T-helper 2 cell treated with Interferon-gamma antibody and Interleukin-4, amounts not matched to agents 5 μg/mL and 100 μg/mL, for 36 hours (primary cell): ENCODE measurements around the gene TDRD5.

ENCODE experiments used
- DNase-seq: peaks from one replicate; pipeline ENCODE4 v3.0.0; 2021; ENCODE audit warnings: low spot score
- H3K27ac Mint-ChIP-seq: one replicate; pipeline ENCODE4 v1.8.0; 2021; ENCODE audit warnings: mild to moderate bottlenecking, mixed read lengths
- H3K27me3 Mint-ChIP-seq: one replicate; pipeline ENCODE4 v1.8.0; 2021; ENCODE audit warnings: low read depth, mixed read lengths
- H3K36me3 Mint-ChIP-seq: one replicate; pipeline ENCODE4 v1.8.0; 2021; ENCODE audit warnings: low read depth, mixed read lengths
- H3K4me1 Mint-ChIP-seq: one replicate; pipeline ENCODE4 v1.8.0; 2021; ENCODE audit warnings: low read depth, mixed read lengths
- H3K4me3 Mint-ChIP-seq: one replicate; pipeline ENCODE4 v1.8.0; 2022; ENCODE audit warnings: mild to moderate bottlenecking, moderate library complexity, mixed read lengths
- H3K9me3 Mint-ChIP-seq: one replicate; pipeline ENCODE4 v1.8.0; 2021; ENCODE audit warnings: mixed read lengths

TDRD5 gene

DNA sequence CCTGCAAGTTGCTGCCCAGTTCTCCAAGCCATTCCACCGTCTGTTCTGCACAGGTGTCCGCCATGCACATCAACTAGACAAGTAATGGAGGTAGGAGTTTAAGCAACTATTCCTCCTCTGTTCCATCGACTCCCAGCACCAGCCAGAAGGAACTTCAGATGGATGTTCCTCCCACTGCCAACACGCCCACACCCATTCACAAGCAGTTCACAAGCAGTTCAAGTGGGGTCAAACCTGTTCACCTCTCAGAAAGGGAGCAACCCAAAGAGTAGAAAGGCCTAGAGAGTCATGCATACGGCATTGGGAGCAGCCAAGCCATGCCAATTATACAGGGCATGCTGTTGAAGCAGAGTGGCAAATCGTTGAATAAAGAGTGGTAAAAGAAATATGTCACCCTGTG, 4.3 kb upstream of the TDRD5 start:
- Mint-ChIP-seq H3K9me3 (no peaks in the 10 kb centered on the region), H3K27me3 (peaks cover 37% of the 10 kb centered on the region), H3K4me1 (no peaks in the 10 kb centered on the region), H3K36me3 (no peaks in the 10 kb centered on the region), H3K4me3 (no peak overlapping the region), H3K27ac (no peak overlapping the region)
- no peak for DNase-seq

DNA sequence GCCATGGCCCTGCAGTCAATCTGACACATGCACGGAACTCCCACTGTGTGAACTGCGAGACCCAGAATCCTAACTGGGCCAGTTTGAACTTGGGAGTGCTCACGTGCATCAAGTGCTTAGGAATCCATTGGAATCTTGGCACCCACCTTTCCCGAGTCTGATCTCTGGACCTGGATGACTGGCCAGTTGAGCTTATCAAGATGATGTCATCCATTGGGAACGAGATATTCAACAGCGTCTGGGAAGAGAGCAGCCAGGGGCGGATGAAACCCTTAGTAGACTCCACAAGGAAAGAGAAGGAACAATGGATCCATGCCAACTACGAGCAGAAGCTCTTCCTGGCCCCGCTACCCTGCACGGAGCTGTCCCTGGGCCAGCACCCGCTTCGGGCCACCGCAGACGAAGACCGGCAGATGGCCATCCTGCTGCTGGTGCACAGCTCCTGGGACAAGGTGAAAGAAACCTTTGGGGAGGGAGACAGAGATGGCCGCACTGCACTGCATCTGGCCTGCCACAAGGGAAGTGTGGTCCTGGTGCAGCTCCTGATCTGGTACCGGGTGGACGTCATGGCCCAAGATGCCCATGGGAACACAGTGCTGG, 3.1 kb upstream of the TDRD5 start:
- Mint-ChIP-seq H3K36me3 (no peaks in the 10 kb centered on the region), H3K27ac (no peak overlapping the region), H3K9me3 (no peaks in the 10 kb centered on the region), H3K27me3 (peaks cover 42% of the 10 kb centered on the region), H3K4me3 (no peak overlapping the region), H3K4me1 (no peaks in the 10 kb centered on the region)
- no peak for DNase-seq

DNA sequence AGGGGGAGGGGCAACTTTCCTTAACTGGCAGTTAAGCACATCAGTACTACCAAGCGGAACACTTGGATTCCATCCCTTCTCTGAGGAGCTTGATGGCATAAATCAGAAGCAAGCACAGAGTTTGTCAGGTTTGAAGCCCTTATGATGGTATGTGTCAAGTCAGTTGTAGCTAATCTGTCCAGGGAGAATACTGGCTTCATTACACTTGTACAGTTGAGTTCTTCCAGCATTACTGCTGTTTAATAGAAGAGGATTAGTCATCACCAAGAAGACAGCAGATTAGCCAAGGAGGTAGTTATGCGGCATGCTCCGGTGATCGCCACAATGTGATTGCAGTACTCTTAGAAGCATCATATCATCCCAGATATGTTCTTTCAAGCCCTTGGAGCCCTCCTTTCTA, 2.1 kb upstream of the TDRD5 start:
- no peak for DNase-seq
- Mint-ChIP-seq H3K27ac (no peak overlapping the region), H3K27me3 (peaks cover 38% of the 10 kb centered on the region), H3K9me3 (no peaks in the 10 kb centered on the region), H3K36me3 (no peaks in the 10 kb centered on the region), H3K4me1 (no peaks in the 10 kb centered on the region), H3K4me3 (no peak overlapping the region)

DNA sequence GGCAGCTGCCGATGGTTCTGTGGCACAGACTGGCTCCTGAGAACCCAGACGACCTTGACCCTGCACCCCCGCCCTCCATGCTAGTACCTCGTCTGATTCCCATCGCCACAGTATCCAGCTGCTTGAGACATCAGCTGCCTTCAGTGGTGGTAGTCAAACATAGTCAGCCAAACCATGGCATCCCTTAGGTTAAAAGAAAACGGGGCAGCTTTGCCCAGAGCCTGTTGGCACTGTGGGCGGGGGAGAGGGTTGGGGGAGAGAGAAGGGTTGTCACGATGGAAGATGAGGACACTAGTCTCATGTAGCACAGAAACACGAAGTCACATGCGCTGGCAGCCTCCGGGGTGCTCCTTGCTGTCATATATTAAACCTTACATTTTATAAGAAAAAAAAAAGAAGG, 961 bp upstream of the TDRD5 start:
- H3K36me3 Mint-ChIP-seq: no peaks in the 10 kb centered on the region
- no peaks in the 10 kb centered on the region for H3K4me1 Mint-ChIP-seq
- H3K27me3 Mint-ChIP-seq: peaks cover 29% of the 10 kb centered on the region
- H3K4me3 Mint-ChIP-seq: no peak overlapping the region
- DNase-seq: no peak
- H3K9me3 Mint-ChIP-seq: no peaks in the 10 kb centered on the region
- no peak overlapping the region for H3K27ac Mint-ChIP-seq

DNA sequence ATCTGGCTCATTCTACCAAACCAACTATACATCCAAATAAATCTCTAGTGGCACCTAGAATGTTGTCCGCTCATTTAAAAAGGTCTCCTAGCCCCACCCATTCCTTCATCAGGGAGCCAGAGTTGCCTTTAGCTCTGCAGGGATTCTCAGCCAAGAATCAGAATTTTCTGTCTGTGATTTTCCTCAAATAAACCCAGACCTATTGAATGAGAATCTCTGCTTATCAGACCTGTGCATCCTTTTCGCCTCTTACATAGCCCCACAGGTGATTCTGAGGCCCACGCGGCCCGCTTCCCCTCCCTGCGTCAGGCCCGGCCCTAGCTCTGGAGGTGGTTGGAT, 410 bp upstream of the TDRD5 start:
- no peaks in the 10 kb centered on the region for H3K4me1 Mint-ChIP-seq
- no peaks in the 10 kb centered on the region for H3K9me3 Mint-ChIP-seq
- DNase-seq: no peak
- H3K27me3 Mint-ChIP-seq: peaks cover 26% of the 10 kb centered on the region
- no peaks in the 10 kb centered on the region for H3K36me3 Mint-ChIP-seq
- H3K27ac Mint-ChIP-seq: no peak overlapping the region
- H3K4me3 Mint-ChIP-seq: no peak overlapping the region

DNA sequence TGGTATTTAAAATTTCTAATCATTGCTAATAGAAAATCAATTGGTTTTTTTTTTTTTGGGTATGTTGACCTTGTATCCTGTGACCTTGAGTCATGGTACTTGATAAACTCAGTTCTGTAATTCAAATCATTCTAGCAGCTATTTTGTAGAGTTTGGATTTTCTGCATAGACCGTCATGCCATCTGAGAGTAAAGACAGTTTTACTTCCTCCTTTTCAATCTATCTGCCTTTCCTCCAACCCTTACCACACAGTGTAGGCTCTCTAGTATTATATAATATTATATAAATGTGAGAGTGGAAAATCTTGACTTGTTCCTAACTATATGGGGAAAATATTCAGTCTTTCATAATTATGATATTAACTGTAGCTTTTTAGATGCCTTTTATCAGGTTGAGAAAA, 7.0 kb downstream of the TDRD5 start:
- peaks cover under 1% of the 10 kb centered on the region for H3K27me3 Mint-ChIP-seq
- no peak for DNase-seq
- H3K27ac Mint-ChIP-seq: no peak overlapping the region
- H3K9me3 Mint-ChIP-seq: no peaks in the 10 kb centered on the region
- no peak overlapping the region for H3K4me3 Mint-ChIP-seq
- H3K4me1 Mint-ChIP-seq: no peaks in the 10 kb centered on the region
- no peaks in the 10 kb centered on the region for H3K36me3 Mint-ChIP-seq

DNA sequence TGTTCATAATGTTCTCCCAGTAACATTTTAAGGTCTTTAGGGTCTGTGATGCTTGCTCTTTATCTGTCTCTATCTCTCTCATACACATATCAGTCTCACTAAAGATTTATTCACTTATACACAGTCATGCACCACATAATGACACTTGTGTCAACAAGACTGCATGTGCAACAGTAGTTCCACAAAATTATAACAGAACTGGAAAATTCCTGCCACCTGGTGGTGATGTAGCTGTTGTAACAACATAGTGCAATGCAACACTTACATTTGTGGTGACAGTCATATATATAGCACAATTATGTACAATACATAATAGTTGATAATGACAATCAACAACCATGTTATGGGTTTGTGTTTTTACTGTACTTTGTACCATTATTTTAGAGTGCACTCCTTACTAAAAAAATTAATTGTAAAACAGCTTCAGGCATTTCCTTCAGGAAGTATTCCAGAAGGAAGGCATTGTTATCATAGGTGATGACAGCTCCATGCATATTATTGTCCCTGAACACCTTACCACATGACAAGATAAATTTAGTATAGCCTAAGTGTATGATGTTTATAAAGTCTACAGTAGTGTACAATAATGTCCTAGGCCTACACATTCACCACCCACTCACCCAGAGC, 8.1 kb downstream of the TDRD5 start:
- Mint-ChIP-seq H3K27me3 (no peaks in the 10 kb centered on the region), H3K9me3 (no peaks in the 10 kb centered on the region), H3K4me3 (no peak overlapping the region), H3K36me3 (no peaks in the 10 kb centered on the region), H3K4me1 (no peaks in the 10 kb centered on the region), H3K27ac (no peak overlapping the region)
- no peak for DNase-seq

DNA sequence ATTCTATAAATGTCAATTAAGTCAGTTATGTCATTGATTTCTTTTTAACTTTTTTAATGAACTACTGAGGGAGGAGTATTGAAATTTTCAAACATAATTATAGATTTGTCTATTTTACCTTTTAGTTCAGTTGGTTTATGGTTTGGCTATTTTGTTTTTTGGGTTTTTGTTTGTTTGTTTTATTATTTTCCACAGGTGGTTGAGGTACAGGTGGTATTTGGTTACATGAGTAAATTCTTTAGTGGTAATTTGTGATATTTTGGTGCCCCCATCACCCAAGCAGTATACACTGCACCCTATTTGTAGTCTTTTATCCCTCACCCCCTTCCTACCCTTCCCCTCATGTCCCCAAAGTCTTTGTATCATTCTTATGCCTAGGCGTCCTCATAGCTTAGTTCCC, 9.5 kb downstream of the TDRD5 start:
- no peak for DNase-seq
- Mint-ChIP-seq H3K27ac (no peak overlapping the region), H3K9me3 (no peaks in the 10 kb centered on the region), H3K27me3 (no peaks in the 10 kb centered on the region), H3K36me3 (no peaks in the 10 kb centered on the region), H3K4me1 (no peaks in the 10 kb centered on the region), H3K4me3 (no peak overlapping the region)

DNA sequence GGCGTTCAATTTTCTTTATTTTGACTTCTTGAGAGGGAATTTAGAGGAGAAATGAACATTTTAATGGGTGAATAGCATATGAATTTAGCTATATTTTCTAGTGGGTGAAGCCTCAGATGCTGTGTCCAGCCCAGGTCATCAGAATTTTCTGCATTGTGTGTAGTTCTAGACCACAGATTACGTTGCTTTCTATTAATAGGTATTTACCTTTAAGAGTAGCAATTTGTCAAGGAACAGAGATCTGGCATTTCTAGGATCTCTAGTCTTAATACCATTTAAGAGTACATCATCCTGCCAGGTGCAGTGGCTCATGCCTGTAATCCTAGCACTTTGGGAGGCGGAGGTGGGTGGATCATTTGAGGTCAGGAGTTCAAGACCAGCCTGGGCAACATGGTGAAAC, 20.7 kb downstream of the TDRD5 start:
- Mint-ChIP-seq H3K36me3 (no peaks in the 10 kb centered on the region), H3K27me3 (no peaks in the 10 kb centered on the region), H3K9me3 (no peaks in the 10 kb centered on the region), H3K4me3 (no peak overlapping the region), H3K27ac (no peak overlapping the region), H3K4me1 (no peaks in the 10 kb centered on the region)
- DNase-seq: no peak

DNA sequence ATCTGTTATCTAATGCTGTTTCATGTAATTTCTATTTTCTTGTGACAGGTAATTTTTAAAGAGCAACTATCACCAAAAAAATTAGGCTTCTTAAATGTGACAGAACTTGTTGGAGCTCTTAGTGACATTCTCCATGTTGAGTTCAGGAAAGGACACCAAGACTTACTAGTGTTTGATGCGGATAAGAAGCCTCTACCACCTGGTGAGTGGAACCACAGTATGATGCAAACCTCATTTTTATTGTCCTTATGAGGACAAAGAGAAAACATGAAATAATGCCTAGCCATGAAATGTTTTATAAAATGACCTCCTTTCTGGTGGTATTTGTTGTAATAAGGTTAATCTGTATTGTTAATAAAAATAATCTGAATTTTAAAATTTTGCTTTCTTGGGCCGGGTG, 39.1 kb downstream of the TDRD5 start:
- DNase-seq: no peak
- no peaks in the 10 kb centered on the region for H3K27me3 Mint-ChIP-seq
- no peaks in the 10 kb centered on the region for H3K9me3 Mint-ChIP-seq
- H3K36me3 Mint-ChIP-seq: no peaks in the 10 kb centered on the region
- H3K4me3 Mint-ChIP-seq: no peak overlapping the region
- H3K27ac Mint-ChIP-seq: no peak overlapping the region
- no peaks in the 10 kb centered on the region for H3K4me1 Mint-ChIP-seq

DNA sequence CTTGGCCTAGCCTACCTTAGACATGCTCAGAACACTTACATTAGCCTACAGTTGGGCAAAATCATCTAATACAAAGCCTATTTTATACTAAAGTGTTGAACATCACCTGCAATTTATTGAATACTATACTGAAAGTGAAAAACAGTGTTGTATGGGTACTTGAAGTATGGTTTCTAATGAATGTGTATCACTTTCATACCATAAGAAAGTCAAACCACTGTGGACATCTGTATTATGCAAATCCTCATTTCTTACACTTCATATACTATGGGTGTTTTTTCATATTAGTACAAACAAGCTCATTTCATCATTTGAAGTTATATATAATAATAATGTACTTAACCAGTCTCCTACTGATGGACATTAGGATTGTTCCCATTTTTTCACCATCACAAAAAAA, 41.2 kb downstream of the TDRD5 start:
- Mint-ChIP-seq H3K4me1 (no peaks in the 10 kb centered on the region), H3K4me3 (no peak overlapping the region), H3K27me3 (no peaks in the 10 kb centered on the region), H3K27ac (no peak overlapping the region), H3K9me3 (no peaks in the 10 kb centered on the region), H3K36me3 (no peaks in the 10 kb centered on the region)
- DNase-seq: no peak

DNA sequence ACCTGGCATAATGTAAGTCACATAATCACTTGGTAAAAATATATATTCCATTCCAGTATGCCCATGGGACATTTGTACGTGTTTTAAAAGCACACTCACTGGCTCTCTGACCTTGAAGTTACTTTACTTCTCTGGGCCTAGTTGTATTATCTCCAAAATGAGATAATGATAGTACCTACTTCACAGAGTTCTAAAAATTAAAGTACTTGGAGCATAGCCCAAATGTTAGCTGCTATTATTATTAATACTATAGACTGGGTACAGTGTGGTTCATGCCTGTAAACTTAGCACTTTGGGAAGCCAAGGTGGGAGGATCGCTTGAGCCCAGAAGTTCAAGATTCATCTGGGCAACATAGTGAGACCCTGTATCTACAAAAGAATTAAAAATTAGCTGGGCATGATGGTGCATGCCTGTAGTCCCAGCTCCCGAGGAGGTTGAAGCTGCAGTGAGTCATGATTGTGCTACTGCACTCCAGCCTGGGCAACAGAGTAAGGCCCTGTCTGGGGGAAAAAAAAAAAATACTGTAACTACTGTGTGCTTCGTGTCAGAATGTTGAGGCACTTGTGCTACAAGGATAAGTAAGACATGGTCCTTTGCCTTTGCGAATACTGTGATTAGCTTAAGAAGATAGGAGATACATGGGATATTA, 45.7 kb downstream of the TDRD5 start:
- Mint-ChIP-seq H3K4me3 (no peak overlapping the region), H3K27me3 (no peaks in the 10 kb centered on the region), H3K36me3 (no peaks in the 10 kb centered on the region), H3K9me3 (no peaks in the 10 kb centered on the region), H3K4me1 (no peaks in the 10 kb centered on the region), H3K27ac (no peak overlapping the region)
- no peak for DNase-seq

DNA sequence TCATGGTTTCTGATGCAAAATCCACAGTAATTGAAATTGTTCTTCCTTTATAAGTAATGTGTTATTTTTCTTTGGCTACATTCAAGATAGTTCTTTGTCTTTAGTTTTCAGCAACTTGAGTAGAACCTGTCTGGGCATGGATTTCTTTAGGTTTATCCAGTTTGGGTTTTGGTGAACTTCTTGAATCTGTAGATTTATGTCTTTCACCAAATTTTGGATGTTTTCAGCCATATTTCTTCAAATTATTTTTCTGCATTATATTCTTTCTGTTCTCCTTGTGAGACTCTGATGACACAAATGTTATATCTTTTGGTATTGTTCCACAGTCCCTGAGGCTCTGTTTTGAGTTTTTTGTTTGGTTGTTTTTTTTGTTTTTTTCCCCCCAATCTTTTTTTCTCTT, 69.4 kb downstream of the TDRD5 start:
- no peak overlapping the region for H3K4me3 Mint-ChIP-seq
- H3K4me1 Mint-ChIP-seq: peaks cover 3% of the 10 kb centered on the region
- no peaks in the 10 kb centered on the region for H3K36me3 Mint-ChIP-seq
- H3K9me3 Mint-ChIP-seq: no peaks in the 10 kb centered on the region
- H3K27ac Mint-ChIP-seq: no peak overlapping the region
- H3K27me3 Mint-ChIP-seq: no peaks in the 10 kb centered on the region
- no peak for DNase-seq

DNA sequence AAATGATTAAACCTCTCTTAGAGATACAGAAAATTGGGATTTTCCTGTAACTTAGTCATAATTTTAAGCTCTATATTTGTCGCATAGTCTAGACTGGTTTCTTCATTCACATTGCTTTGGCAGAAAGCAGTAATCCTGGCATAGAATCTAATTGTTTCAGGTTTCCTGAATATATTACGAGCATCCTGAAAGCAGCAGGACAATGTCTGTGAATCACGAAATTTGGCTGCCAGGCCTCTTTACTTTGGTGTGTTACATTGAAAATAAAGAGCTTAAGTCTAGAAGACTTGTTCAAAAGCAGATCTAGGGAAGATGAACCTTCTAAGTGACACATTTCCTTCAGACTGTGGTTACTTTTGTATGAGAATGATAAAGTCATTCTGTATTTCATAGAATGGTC, 72.2 kb downstream of the TDRD5 start:
- Mint-ChIP-seq H3K9me3 (no peaks in the 10 kb centered on the region), H3K4me3 (no peak overlapping the region), H3K36me3 (no peaks in the 10 kb centered on the region), H3K27ac (no peak overlapping the region), H3K27me3 (no peaks in the 10 kb centered on the region), H3K4me1 (no peaks in the 10 kb centered on the region)
- no peak for DNase-seq

DNA sequence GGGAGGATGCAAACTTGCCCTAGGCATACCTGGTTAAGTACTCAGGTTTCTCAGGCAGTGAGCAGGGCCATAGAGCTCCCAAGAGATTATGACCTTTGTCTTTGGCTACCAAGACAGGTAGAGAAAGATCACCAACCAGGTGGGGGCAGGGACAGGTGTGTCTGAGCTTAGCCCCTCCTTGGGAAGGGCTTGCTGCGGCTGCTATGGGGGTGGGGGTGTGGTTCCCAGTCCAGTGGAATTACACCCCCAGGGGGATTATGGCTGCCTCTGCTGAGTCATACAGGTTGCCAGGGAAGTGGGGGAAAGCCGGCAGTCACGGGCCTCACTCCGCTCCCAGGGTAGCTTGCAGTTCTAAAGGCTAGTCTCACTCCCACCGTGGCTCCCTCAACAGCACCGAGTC, 86.2 kb downstream of the TDRD5 start:
- Mint-ChIP-seq H3K36me3 (no peaks in the 10 kb centered on the region), H3K4me3 (no peak overlapping the region), H3K27me3 (peaks cover 2% of the 10 kb centered on the region), H3K27ac (no peak overlapping the region), H3K9me3 (no peaks in the 10 kb centered on the region), H3K4me1 (no peaks in the 10 kb centered on the region)
- no peak for DNase-seq
